Hematopoietic multipotent progenitor cell treated with erythropoietin and hydrocortisone succinate and interleukin-3 and kit ligand, for 6 days (in vitro differentiated cells): Measurements from ENCODE around the gene SMPD3.

Experiments used
- DNase-seq: peaks from one replicate; pipeline ENCODE4 v3.0.0-alpha.2; 2015

The SMPD3 gene

DNA sequence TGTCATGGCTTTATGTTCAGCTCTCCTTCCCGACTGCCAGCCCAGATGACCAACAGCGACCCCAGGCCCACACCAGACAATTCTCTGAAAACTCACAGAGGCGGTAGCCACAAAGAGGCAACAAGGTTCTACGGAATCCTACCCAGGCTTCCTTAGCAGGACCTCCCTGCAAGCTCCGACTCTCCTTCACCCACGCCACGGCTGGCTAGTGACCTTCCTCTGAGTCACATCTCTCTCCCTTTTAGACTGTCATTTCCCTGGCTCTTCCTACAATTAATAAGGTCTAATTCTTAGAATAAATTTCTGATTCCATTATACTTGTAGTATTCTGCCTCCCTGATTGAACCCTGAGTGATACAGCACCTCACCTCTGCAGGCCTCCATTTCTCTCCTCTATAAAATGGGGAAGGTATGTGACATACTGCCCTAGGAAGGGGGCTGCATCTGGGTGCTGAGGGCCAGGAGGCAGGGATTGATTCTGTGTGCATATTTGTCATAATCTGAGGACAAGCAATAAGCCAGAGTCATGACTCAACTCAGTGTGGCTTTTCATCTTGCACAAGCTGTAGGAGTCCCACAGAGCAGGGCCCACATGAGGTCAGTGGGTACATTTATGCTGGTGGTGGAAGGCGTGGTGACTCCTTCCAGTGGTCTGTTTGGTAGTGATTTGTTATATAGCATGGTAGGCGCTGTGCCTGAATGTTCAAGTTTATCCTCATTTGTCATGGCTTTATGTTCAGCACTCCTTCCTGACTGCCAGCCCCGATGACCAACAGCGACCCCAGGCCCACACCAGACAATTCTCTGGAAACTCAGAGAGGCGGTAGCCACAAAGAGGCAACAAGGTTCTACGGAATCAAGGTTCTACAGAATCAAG lies 46.2 kb downstream of the SMPD3 start:
- no peak for DNase-seq

DNA sequence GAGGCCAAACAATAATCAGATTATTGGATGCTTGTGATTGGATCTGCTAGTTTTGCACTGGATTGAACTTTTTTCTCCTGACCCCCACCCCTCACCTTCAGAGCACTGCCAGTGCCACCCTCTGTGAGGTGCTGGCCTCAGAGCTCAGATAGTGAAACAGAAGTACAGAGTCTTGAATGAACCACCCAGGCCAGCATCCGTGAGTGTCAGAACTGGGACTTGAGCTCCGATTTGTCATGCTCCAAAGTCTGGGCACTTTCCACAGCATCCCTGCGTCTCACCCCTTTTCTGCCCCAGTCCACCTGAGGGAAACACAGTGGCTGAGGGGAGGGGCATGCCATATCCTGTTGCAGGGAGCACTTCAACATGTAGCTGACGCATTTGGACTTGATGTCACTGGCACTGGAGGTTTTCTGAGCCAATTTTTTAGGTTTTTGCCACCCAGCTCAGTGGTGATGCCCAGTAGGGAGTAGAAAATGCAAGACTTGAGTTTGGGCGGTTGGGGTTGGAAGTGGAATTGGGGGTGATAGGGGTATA lies 47.3 kb downstream of the SMPD3 start:
- DNase-seq = no peak

DNA sequence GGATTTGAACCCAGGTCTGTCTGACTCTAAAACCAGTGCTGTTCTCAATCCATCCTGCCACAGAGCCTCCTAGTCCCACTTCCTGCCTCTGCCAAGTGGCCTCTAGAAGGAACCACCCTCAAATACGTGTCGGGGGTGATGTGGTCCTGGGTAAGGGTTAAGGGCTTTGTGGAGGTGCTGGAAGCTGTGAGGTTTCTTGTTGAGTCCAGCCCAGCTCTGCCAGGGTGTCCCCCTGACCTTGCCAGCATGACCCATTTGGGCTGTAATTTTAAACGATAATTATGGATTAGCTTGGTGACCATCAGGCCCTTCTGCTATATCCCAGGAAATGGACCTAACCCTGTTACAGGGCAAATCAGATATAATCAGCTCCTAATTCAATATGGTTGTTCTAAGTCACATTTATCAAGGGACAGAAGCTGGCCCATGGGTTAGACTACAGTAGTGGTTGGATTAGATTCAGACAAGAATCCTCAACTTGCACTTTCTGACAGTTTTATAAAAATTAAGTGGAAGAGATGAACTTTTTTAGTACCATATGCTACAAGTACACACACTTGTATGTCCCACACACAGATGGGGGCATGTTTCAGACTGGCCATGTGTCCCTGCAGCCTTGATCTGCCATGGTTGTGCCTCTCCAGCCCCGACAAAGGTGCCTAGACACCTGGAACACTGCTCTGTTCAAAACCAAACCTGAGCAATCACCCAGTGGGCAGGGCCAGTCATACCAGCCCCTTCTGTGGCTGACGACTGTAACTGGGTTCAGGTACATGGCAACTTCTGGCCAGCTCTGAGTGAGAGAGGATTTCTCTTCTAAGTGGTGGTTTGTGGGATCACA lies 48.0 kb downstream of the SMPD3 start:
- no peak for DNase-seq

DNA sequence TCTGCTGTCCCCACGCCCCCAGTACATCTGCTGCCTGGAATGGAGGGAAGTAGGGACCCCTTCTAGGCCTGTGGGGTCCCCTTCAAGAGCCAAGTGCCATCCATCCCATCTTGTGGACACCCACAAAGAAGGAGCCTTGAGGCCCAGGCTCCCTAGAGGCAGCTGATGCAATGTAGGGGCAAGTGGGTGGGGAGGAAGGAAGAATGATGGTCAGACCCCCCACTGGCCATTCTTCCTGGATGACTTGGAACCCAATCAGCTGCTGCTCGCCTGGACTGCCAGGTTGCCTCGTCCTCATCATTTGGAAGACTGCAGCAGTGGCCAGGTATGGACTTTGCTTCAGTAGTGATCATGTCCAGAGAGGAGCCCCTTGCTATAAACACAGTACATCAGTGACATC lies 48.9 kb downstream of the SMPD3 start:
- DNase-seq = no peak

DNA sequence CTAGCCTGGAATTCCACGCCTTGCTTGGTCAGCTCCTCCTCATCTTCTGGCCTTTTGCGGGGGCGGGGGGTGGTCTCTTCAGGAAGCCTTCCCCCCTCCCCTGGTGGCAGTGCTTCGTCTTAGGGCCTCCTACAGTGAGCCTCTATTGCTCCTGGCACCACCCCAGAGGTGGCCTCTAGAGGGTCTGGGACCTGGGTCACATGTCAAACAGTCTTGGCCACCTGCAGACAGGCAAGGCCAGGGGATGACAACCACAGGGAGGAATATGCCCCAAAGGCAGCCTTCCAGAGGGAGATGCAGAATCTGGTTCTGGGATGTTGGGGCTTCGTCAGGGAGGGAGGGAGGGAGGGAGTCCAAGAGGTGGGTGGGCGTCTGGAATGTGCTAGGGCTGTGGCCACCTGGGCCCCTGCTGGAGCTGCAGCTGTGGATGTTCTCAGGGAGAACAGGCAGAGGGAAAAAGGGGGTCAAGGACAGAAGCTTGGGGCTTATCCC lies 50.6 kb downstream of the SMPD3 start:
- DNase-seq = no peak

DNA sequence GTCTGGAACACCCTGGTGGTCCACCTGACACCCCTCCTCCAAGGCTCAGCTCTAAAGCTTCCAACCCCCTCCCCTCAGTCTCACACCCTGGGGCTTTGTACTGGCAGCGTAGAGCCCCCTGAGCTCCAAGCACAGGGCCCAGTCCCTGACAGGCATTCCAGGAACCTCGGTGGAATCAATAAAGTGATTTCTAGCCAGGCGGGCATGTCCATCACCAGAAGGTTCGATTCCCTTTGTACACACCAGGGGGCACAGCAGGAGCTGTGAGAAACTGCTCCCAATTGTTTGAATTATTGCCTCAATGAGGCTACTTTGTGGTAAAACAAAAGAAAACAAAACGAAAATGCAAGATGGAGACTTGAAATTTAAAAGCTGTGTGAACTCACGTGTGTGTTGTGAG lies 51.8 kb downstream of the SMPD3 start:
- peak; percentile 74 for DNase-seq

DNA sequence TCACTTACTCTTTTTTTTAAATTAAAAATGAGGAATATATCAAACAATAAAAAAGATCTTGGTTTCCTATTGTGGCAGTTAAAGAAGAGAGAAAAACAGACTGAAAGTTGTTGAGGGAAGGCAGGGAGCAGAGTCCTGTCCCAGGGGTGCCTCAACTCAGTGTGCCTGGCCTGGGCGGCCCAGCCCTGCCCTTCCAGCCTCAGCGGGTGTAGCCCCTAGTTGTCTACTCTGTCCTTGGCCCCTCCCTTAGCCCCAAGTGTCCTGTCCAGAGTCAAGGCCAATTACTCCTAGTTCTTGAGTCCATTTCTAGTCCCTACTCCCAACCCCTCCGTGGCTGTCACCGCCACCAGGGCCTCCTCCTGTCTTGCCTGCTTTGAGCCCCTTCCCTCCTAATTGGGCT lies 52.5 kb downstream of the SMPD3 start:
- no peak for DNase-seq

DNA sequence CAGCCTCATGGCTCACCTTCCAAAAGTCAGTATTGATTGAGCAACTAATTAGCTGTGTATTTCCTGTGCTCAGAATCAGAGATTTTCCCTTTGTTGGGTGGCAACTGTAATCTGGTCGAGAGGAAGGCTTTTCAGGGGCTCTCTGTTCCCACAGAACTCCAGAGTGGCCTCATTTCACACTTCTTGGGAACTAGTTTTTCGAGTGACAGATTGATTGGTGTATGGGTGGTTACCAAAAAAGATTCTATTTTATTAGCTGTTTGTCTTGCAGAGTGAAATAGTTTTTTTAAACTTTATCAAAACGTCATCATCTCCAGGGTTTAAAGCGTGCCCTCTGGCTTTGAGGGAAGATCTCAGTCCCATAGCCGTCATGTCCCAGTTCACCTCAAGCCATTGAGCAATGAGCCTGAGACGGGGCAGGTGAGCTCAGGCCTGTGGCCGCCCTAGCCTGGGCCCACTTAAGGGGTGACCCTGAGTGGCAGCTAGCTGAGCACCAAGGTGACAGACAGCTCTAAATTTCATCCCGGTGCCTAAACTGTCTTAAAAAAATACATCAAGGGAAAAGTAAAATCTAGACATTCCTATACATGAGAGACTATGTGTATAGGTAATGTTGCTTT lies 53.0 kb downstream of the SMPD3 start:
- no peak for DNase-seq

DNA sequence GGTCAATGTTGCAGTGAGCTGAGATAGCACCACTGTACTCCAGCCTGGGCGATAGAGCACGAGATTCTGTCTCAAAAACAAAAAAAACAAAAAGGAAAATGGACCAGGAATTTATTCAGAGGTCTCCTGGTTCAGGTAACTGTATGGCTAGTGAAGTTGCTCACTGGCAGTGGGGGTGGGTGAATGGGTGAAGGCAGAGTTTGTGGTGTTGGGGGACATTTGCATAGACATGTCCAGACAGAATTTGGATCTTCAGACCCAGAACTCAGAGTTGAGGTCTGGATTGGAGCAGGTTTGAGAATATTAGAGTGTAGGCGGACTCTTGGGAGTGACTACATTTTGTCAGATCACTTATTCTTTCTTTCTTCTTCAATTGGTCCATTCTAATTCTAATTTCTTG lies 55.0 kb downstream of the SMPD3 start:
- DNase-seq = no peak

DNA sequence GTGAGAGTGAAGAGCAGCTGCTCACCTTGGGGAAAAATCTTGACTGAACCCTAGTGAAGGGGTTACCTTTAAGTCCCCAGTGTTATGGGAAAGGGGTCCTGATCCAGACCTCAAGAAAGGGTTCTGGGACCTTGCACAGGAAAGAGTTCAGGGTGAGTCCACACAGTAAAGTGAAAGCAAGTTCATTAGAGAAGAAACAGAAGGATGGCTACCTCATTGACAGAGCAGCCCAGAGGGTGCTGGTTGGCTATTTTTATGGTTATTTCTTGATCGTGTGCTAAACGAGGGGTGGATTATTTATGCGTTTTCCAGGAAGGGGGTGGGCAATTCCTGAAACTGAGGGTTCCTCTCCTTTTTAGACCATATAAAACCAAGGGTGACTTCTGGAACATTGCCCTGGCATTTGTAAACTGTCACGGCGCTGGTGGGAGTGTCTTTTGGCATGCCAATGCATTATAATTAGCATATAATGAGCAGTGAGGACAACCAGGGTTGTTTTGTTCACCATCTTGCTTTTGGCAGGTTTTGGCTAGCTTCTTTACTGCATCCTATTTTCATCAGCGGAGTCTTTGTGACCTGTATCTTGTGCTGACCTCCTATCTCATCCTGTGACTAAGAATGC lies 58.4 kb downstream of the SMPD3 start:
- no peak for DNase-seq

DNA sequence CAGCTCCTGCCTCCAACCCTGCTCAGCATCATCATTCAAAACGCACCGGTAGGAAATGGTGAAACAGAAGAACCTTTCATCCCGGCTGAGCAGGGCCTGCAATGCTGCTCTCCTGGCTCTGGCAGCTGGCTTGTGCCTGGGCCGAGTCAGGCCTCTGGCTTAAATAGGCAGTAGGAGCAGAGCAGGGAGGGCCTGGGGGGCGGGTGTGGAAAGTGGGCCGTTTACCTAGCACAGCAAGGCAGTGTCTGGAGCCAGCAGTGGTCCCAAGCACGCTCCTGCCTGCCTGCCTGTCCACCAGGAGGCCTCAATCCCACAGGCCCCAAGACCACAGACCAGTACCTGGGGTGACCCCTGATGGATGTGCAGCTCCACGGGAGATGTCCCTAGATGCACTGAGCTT lies 59.3 kb downstream of the SMPD3 start:
- no peak for DNase-seq

DNA sequence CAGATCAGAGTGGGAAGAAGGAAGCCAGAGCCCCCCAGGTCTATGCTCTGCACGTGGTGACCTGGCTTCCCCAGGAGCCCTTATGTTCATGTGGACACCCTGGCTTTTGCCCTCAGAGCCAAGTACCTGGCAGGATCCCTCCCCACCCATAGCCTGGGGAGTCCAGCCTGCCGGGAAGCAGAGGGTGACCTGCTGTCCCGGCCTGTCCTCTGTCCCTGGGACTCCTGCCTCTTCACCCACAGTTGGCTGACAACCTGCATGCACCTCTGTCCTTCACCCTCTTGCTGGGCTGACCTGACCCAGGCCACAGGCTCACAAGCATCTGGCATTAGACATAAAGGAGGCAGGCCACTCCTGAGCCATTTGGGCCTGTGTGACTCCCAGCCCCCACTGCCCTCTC lies 60.2 kb downstream of the SMPD3 start:
- DNase-seq = no peak

DNA sequence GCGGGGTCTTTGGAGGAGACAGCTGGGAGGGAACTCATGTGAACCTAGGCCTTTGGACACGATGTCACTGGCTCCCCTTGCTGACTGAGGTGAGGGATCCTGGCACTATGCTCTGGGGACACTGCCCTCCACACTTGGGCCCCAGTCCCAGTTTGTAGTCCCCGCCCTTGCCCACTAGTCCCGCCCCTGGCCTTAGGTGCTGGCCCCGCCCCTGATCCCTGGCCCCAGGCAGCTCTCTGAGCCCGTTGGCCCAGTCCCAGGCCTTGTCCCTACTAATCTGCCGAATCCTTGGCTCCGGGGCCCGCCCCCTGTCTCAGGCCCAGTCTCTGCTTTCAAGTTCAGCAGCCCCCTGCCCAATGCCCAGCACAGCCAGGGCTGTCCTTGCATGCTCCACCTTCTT lies 61.0 kb downstream of the SMPD3 start:
- no peak for DNase-seq

DNA sequence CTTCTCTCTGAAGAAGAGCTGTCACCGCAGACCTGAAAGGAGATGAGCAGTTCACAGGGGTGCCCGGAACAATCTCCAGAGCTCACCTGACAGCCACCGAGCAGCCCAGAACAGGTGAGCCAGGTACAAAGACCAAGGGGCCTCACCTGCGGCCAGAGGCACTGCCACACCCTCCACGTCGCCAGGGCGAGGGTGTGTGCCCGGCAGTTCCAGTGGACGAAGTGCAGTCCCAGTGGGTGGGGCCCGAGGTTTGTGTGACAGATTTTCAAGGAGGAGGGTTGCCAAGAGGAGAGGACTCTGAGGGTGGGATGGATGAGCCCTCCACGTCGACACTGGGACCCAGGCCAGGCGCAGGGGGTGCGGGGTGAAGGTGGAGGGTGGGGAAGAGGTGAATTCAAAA lies 61.7 kb downstream of the SMPD3 start:
- no peak for DNase-seq

DNA sequence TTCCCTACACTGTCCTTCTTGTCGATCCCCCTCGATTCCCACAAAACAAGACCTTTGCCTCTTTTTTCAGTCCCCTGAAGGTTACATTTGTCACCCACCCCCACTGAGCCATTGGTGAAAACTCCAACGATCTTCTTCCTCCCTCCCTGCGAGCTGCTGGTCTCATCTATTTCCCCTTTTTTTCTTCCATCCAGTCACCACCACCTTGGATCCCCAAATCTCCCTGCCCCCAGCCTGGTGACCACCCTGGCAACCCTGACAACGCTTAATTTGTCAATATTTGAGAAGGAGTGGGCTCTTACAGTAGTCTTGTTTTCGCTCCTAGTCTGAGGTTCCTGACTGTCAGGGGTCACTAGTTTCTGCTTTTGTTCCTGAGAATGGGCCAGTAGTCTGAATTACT lies 62.9 kb downstream of the SMPD3 start:
- DNase-seq = no peak

DNA sequence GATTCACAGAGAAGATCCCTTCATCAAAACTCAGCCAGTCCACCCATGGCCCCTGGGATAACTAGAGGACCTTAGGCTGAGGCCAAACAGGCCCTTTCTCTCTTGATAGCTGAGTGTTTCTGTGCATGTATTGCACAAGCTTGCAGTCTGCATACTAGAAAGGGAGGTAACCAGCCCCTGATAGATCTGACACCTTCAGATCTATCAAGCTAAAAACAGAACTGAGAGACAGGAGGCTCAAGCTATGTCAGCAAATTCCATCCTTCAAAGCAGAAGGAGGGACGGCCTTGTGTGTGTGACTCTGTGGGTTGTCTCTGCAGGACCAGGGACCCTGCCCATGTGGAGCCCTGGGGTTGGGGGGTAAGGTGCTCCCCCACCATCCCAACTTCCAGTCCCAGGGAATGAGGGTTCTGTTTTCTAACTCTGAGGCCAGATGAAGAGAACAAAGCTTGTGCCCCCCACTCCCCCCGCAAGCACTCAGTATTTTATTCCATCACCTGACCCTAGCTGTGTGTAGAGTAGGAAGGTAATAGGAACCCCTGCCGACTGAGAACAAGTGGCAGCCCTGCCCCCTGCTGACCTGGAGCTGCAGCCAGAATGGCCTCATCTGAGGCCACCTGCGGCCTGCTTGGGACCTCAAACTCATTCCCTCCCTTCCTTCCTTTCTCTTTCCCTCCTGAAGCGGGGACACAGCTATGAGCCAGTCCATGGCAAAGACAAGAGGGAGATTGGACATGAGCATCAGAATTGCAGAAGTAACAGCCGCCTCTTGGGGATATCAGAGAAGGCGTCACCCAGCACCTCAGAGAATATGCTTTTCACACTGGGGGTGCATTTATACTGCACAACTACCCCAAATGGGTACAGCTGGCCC lies 63.8 kb downstream of the SMPD3 start:
- no peak for DNase-seq

DNA sequence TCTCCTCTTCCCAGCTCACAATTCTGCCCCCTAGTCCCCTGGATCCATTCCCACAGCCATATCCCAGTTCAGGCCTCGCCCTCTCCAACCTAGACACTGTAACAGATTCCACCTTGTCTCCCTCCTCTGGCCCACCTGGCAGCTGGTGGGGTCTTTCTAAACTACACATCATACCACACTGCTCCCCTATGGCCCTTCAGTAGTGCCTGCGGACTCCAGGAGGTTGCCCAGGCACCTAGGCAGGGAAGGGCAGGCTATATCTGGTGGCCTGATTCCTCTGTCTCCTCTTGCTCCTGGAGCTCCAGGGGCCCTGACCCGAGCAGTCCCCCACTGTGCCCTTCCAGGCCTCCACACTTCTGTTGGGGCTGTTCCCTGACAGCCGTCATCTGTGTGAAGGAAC lies 64.5 kb downstream of the SMPD3 start:
- DNase-seq = no peak

DNA sequence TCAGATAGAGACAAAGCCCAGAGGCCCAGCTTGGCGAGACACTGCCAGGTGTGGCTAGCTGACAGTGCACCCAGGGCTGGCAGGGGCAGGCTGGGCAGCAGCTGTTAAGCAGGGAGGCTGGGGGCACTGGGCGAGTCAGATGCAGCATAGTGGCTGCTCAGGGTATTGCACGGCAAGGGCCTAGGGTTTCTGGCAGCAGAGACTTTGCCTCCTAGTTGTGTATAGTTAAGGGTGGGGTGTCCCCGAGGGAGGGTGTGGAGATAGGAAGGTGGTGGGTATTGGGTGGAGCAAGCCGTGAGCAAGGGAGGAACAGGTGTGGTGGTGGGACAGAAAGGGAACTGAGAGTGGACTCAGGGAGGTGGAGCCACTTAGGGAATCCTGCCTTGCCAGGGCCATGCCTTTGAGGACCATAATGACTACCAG lies 66.0 kb downstream of the SMPD3 start:
- peak; percentile 64 for DNase-seq

DNA sequence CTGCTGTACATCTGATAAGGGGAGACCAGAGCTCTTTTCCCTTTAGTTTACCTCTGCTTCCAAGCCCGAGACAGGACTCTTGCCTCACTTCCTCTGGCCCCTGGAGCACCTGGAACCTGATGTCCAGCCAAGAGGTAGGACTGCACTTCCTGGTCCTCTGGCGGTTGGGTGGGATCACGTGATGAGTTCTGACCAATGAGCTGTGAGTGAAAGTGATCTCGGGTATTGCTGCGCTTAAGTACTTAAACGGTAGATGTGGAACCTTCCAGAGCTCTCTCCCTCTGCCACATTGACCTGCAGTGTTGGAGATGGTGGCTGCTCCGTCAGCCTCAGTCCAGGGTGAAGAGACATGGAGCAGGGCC lies 67.0 kb downstream of the SMPD3 start:
- DNase-seq = no peak

DNA sequence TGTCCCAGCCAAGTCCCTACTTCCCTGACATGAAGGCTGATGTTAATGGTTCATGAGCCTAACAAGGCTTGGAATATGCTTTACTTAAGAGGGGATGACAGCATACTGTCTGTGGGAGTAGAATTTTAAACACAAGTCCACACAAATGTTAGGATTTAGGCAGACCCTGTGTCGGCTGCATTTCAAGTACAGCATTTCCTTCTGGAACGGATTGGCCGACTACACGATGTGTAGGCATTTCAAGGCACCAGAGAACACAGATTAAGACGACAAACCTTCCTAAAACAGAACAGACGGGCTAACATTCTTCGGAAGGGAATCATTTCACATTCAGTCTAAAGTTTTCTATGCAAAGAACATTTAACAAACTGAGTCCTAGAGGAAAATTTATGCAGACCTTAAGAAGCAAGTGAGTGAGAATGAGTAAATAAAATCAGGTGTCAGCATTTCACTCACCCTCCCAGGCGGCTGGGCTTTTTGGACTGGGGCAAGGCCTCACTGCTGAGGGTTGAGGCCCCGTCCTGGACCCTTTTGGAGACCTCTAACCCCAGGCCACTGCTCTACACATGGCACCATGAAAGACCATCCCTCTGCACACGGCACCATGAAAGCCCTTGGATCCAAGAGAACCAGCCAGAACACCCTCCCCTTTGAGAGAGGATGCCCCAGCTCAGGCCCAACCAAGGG lies 67.5 kb downstream of the SMPD3 start:
- DNase-seq = no peak

DNA sequence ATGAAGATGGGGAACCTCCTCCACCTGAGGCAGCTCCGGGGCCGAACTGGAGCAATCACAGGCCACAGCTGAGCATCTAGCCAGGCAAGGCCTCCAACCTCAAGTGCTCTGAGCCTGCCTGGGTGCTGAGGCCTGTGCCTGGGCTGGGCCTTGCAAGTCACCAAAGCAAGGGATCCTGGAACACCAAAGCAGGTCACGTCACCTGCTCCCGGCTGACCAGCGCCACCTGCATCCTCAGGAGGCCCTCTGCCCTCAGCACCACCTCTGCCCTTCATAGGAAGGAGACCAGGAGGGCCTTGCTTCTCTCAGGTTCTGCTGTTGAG lies 68.0 kb downstream of the SMPD3 start:
- DNase-seq = no peak
